ENCODE results near the gene RRP9. TPM values are rescaled to one million over a fixed set of nuclear protein-coding genes. Genes with fewer than 3 reads are reported as not detected.

RRP9 gene
- total RNA-seq, 1 donor = 20.6 TPM

DNA sequence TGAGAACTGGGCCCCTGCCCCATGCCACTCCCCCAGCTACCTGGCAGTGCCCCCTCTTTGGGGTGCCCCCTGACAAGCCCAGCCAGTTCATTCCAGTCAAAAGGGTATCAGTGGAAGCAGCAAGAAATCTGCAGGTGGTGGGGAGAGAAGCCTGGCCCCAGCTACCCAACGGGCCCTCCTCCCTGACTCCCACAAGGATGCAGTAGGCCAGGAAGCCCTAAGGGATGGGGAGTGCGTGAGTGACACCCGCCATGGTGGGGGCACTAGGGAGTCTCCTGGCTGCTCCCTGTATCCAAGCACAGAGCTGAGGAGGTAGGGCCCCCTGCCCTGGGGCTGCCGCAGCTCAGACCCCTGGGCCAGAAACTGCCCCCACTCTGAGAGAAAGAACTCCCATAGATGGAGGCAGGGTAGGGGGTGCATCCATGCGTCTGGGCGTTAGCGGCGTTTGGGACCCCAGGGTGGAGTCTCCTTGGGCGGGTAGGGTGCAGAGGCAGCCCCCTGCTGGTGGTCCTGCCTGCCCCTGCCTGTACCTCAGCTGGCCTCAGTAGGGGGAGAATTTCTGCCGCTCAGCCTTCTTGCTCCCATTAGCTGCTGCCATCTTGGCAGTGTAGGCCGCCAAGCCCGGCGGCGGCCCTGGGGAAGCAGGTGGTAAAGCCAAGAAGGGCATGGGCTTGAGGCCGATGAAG lies 16.0 kb upstream of the RRP9 start:
- no peak overlapping the region for H3K27ac ChIP-seq (ENCODE audit: low read depth, low read length)
- no peaks in the 10 kb centered on the region for H3K9me3 ChIP-seq (ENCODE audit: low read depth, low read length)
- no peak overlapping the region for H2AFZ ChIP-seq (ENCODE audit: low read length)
- peaks cover 11% of the 10 kb centered on the region for H3K4me1 ChIP-seq (ENCODE audit: insufficient read depth, low read length)
- H3K4me2 ChIP-seq (ENCODE audit: insufficient read depth, low read length) = no peak overlapping the region
- peaks cover 10% of the 10 kb centered on the region for H3K36me3 ChIP-seq (ENCODE audit: insufficient read depth, low read length)
- TF ChIP-seq, protein P1, sequence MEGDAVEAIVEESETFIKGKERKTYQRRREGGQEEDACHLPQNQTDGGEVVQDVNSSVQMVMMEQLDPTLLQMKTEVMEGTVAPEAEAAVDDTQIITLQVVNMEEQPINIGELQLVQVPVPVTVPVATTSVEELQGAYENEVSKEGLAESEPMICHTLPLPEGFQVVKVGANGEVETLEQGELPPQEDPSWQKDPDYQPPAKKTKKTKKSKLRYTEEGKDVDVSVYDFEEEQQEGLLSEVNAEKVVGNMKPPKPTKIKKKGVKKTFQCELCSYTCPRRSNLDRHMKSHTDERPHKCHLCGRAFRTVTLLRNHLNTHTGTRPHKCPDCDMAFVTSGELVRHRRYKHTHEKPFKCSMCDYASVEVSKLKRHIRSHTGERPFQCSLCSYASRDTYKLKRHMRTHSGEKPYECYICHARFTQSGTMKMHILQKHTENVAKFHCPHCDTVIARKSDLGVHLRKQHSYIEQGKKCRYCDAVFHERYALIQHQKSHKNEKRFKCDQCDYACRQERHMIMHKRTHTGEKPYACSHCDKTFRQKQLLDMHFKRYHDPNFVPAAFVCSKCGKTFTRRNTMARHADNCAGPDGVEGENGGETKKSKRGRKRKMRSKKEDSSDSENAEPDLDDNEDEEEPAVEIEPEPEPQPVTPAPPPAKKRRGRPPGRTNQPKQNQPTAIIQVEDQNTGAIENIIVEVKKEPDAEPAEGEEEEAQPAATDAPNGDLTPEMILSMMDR (IDR thresholded peaks at IDR 0.05; ENCODE audit: extremely low read depth, low read depth, low read length) = no peak
- H3K79me2 ChIP-seq (ENCODE audit: insufficient read depth, low read length) = no peaks in the 10 kb centered on the region
- peaks cover 13% of the 10 kb centered on the region for H4K20me1 ChIP-seq (ENCODE audit: insufficient read depth, low read length)
- H3K4me3 ChIP-seq (ENCODE audit: insufficient read depth, low read length) = no peak overlapping the region
- no peaks in the 10 kb centered on the region for H3K27me3 ChIP-seq (ENCODE audit: insufficient read depth, low read length)
- peak; percentile 87 for DNase-seq (ENCODE audit: insufficient read length, low spot score, missing footprints)

DNA sequence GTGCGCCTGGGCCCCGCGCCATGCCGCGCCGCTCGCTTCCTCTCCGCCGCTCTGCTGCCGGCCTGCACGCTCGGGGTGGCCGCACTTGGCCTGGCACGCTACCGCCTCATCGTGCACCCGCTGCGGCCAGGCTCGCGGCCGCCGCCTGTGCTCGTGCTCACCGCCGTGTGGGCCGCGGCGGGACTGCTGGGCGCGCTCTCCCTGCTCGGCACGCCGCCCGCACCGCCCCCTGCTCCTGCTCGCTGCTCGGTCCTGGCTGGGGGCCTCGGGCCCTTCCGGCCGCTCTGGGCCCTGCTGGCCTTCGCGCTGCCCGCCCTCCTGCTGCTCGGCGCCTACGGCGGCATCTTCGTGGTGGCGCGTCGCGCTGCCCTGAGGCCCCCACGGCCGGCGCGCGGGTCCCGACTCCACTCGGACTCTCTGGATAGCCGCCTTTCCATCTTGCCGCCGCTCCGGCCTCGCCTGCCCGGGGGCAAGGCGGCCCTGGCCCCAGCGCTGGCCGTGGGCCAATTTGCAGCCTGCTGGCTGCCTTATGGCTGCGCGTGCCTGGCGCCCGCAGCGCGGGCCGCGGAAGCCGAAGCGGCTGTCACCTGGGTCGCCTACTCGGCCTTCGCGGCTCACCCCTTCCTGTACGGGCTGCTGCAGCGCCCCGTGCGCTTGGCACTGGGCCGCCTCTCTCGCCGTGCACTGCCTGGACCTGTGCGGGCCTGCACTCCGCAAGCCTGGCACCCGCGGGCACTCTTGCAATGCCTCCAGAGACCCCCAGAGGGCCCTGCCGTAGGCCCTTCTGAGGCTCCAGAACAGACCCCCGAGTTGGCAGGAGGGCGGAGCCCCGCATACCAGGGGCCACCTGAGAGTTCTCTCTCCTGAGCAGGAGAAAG lies 14.4 kb upstream of the RRP9 start:
- Histone ChIP-seq H3K27me3 (ENCODE audit: insufficient read depth, low read length) (no peaks in the 10 kb centered on the region), H3K4me1 (ENCODE audit: insufficient read depth, low read length) (peaks cover 11% of the 10 kb centered on the region), H2AFZ (ENCODE audit: low read length) (no peak overlapping the region), H4K20me1 (ENCODE audit: insufficient read depth, low read length) (no peaks in the 10 kb centered on the region), H3K4me3 (ENCODE audit: insufficient read depth, low read length) (peak overlapping the region; percentile 40), H3K9me3 (ENCODE audit: low read depth, low read length) (no peaks in the 10 kb centered on the region), H3K27ac (ENCODE audit: low read depth, low read length) (no peak overlapping the region), H3K4me2 (ENCODE audit: insufficient read depth, low read length) (peak overlapping the region; percentile 45), H3K36me3 (ENCODE audit: insufficient read depth, low read length) (peaks cover 10% of the 10 kb centered on the region), H3K79me2 (ENCODE audit: insufficient read depth, low read length) (no peaks in the 10 kb centered on the region)
- TF ChIP-seq, protein P1 (IDR thresholded peaks at IDR 0.05; ENCODE audit: extremely low read depth, low read depth, low read length) = peak; percentile 17
- DNase-seq (ENCODE audit: insufficient read length, low spot score, missing footprints) = peak; percentile 97

DNA sequence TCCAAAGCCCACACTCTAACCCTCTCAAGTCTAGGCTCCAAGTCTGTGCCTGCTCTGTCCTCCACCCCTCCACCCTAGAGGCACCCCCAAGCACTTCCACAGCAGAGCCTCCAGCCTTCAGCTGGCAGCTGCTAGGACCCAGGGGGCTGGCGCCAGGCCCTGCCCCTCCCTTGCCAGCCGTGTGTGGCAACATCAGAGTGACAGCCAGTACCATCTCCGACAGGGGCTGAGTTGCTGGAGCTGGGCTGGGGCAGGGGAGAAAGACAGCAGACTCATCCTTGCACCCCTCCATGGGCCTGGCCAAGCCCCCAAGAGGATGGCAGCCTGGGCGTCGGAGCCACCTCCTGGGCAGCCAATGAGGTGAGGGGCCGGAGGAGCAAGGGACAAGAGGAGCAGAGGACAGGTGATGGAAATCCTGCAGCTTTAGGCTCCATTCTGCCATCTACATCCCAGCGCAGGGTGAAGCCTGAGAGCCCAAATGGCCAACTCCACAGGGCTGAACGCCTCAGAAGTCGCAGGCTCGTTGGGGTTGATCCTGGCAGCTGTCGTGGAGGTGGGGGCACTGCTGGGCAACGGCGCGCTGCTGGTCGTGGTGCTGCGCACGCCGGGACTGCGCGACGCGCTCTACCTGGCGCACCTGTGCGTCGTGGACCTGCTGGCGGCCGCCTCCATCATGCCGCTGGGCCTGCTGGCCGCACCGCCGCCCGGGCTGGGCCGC lies 13.6 kb upstream of the RRP9 start, which contains the start of gene GPR62:
Gene GPR62, plus strand, starts transcription at position 207 of the 718 bp plus-strand sequence. Its CDS starts 272 bp downstream, at position 479.
- no peak within 1 kb of the TSS for H3K27ac ChIP-seq (ENCODE audit: low read depth, low read length)
- DNase-seq (ENCODE audit: insufficient read length, low spot score, missing footprints) = no peak
- peak within 1 kb of the TSS; percentile 40 for H3K4me3 ChIP-seq (ENCODE audit: insufficient read depth, low read length)
- no peak within 1 kb of the TSS for H2AFZ ChIP-seq (ENCODE audit: low read length)
- TF ChIP-seq, protein P1 (IDR thresholded peaks at IDR 0.05; ENCODE audit: extremely low read depth, low read depth, low read length) = no peak
- peaks cover 11% of the 10 kb centered on the region for H3K4me1 ChIP-seq (ENCODE audit: insufficient read depth, low read length)
- no peaks in the 10 kb centered on the region for H3K79me2 ChIP-seq (ENCODE audit: insufficient read depth, low read length)
- H3K9me3 ChIP-seq (ENCODE audit: low read depth, low read length) = no peaks in the 10 kb centered on the region
- no peaks in the 10 kb centered on the region for H4K20me1 ChIP-seq (ENCODE audit: insufficient read depth, low read length)
- H3K4me2 ChIP-seq (ENCODE audit: insufficient read depth, low read length) = peak within 1 kb of the TSS; percentile 45
- peaks cover 6% of the 10 kb centered on the region for H3K36me3 ChIP-seq (ENCODE audit: insufficient read depth, low read length)
- H3K27me3 ChIP-seq (ENCODE audit: insufficient read depth, low read length) = no peaks in the 10 kb centered on the region

Measured in osteoblast (primary cell).